HepG2 (cell line): ENCODE data around the gene SMARCB1.

Experiments used
- CHD4 ChIP-seq: fragments of 200-600 bp; sonication (generic); IDR thresholded peaks from 2 replicates; pipeline ENCODE4 v1.7.0; 2017; ENCODE audit warnings: mild to moderate bottlenecking, low read length, borderline replicate concordance
- EP300 ChIP-seq, 3 experiments: sonication (generic) in 1 of 3; formaldehyde crosslinking in 1 of 3; IDR thresholded peaks; 2 replicates each; pipeline versions ENCODE4 v1.5.1 to v1.6.1; 2011 to 2020; ENCODE audit warnings: low read depth in 2 of 3, low read length in 2 of 3, borderline replicate concordance in 1 of 3, improper control_type of control experiment in 1 of 3, mild to moderate bottlenecking in 1 of 3, missing genetic modification reagents in 1 of 3, moderate library complexity in 1 of 3
- MTA3 ChIP-seq: sonication (generic); formaldehyde crosslinking; IDR thresholded peaks from 2 replicates; pipeline ENCODE4 v1.4.0; 2020; ENCODE audit warnings: missing genetic modification reagents
- POLR2A ChIP-seq, 2 experiments: IDR thresholded peaks; 2 replicates each; pipeline ENCODE4 v1.6.1; 2011; ENCODE audit warnings: low read depth in 2 of 2, low read length in 2 of 2, mild to moderate bottlenecking in 1 of 2, moderate library complexity in 1 of 2; ENCODE audit not compliant: insufficient read depth in 1 of 2
- SP1 ChIP-seq, 2 experiments: fragments of 450-650 bp in 1 of 2; sonication (generic) in 1 of 2; formaldehyde crosslinking in 1 of 2; IDR thresholded peaks; 2 replicates each; pipeline versions ENCODE4 v1.4.0 to v1.6.1; 2016 to 2020; ENCODE audit warnings: missing genetic modification reagents in 1 of 2
- TCF12 ChIP-seq, 2 experiments: fragments of 450-650 bp in 1 of 2; sonication (generic) in 1 of 2; formaldehyde crosslinking in 1 of 2; IDR thresholded peaks; 2 replicates each; pipeline versions ENCODE4 v1.6.1 to v1.8.0; 2017 to 2022; ENCODE audit warnings: antibody characterized with exemption in 1 of 2, mild to moderate bottlenecking in 1 of 2, missing genetic modification reagents in 1 of 2, moderate library complexity in 1 of 2
- ZFX ChIP-seq: sonication (generic); formaldehyde crosslinking; IDR thresholded peaks from 2 replicates; pipeline ENCODE4 v1.4.0; 2020; ENCODE audit warnings: mild to moderate bottlenecking, low read depth, missing genetic modification reagents, moderate library complexity
- ZNF3 ChIP-seq: IDR thresholded peaks from 2 replicates; pipeline ENCODE4 v1.7.0; 2017; ENCODE audit warnings: inconsistent platforms
- TF ChIP-seq, protein P1 (sequence below), 2 experiments: sonication (generic) in 1 of 2; formaldehyde crosslinking in 1 of 2; IDR thresholded peaks; 2 replicates each; pipeline versions ENCODE4 v1.5.1 to v1.6.1; 2011 to 2020; ENCODE audit warnings: borderline replicate concordance in 1 of 2, low read depth in 1 of 2, low read length in 1 of 2, mild to moderate bottlenecking in 1 of 2, missing genetic modification reagents in 1 of 2, moderate library complexity in 1 of 2
- TF ChIP-seq, protein P2 (sequence below): sonication (generic); formaldehyde crosslinking; IDR thresholded peaks from 2 replicates; pipeline ENCODE4 v1.4.0; 2020; ENCODE audit warnings: missing genetic modification reagents
- TF ChIP-seq, protein P3 (sequence below): IDR thresholded peaks from 2 replicates; pipeline ENCODE4 v1.6.1; 2012; ENCODE audit warnings: inconsistent platforms
- TF ChIP-seq, protein P4 (sequence below): sonication (generic); formaldehyde crosslinking; IDR thresholded peaks from 2 replicates; pipeline ENCODE4 v1.5.0; 2020; ENCODE audit warnings: mild to moderate bottlenecking, missing genetic modification reagents, moderate library complexity

DNA sequence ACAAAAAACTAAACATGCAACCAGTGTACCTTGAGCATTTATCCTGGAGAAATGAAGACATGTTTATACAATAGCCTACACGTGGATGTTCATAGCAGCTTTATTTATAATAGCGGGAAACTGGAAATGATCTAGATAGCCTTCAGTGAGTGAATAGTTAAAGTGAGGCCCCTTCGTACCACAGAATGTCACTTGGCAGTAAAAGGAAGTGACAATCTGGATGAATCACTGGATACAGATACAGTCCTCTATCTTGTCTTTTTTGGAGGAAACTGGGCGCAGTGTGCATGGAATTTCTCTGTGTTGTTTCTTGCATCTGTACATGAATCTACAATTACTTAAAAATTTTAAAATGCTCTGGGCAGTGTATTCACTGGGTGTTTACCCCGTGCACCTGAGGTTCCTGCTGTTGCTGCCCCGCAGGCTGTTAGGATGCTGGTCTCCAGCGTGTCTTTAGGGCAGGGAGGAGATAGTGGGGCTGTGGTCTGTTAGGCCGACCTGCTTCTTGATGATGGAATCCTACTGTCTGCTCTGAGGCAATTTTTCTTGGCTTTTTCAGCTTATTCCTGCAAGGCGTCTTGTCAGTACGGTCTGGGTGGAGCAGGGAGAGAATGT is 28.9 kb downstream of the SMARCB1 start:
- TF ChIP-seq, protein P1, sequence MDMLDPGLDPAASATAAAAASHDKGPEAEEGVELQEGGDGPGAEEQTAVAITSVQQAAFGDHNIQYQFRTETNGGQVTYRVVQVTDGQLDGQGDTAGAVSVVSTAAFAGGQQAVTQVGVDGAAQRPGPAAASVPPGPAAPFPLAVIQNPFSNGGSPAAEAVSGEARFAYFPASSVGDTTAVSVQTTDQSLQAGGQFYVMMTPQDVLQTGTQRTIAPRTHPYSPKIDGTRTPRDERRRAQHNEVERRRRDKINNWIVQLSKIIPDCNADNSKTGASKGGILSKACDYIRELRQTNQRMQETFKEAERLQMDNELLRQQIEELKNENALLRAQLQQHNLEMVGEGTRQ (IDR thresholded peaks at IDR 0.05; ENCODE audit: low read depth, low read length): no peak
- TF ChIP-seq, protein P1 (CRISPR knock-in tag; IDR thresholded peaks at IDR 0.05; ENCODE audit: borderline replicate concordance): no peak
- TF ChIP-seq POLR2A (IDR thresholded peaks at IDR 0.05; ENCODE audit: insufficient read depth in 1 of 2, low read depth in 2 of 2, low read length in 2 of 2) (no peak), MTA3 (no peak), SP1 (IDR thresholded peaks at IDR 0.05) (no peak), SP1 (CRISPR knock-in tag; IDR thresholded peaks at IDR 0.05) (no peak), ZNF3 (CRISPR knock-in tag) (no peak), CHD4 (no peak), TCF12 (IDR thresholded peaks at IDR 0.05) (no peak), TCF12 (CRISPR knock-in tag; IDR thresholded peaks at IDR 0.05) (no peak), ZFX (no peak), EP300 (IDR thresholded peaks at IDR 0.05; ENCODE audit: low read depth in 2 of 2, low read length in 2 of 2) (no peak), EP300 (CRISPR knock-in tag; IDR thresholded peaks at IDR 0.05; ENCODE audit: borderline replicate concordance) (no peak)
- TF ChIP-seq, protein P2, sequence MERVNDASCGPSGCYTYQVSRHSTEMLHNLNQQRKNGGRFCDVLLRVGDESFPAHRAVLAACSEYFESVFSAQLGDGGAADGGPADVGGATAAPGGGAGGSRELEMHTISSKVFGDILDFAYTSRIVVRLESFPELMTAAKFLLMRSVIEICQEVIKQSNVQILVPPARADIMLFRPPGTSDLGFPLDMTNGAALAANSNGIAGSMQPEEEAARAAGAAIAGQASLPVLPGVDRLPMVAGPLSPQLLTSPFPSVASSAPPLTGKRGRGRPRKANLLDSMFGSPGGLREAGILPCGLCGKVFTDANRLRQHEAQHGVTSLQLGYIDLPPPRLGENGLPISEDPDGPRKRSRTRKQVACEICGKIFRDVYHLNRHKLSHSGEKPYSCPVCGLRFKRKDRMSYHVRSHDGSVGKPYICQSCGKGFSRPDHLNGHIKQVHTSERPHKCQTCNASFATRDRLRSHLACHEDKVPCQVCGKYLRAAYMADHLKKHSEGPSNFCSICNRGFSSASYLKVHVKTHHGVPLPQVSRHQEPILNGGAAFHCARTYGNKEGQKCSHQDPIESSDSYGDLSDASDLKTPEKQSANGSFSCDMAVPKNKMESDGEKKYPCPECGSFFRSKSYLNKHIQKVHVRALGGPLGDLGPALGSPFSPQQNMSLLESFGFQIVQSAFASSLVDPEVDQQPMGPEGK (CRISPR knock-in tag): no peak
- TF ChIP-seq, protein P3, sequence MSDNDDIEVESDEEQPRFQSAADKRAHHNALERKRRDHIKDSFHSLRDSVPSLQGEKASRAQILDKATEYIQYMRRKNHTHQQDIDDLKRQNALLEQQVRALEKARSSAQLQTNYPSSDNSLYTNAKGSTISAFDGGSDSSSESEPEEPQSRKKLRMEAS: no peak
- TF ChIP-seq, protein P4, sequence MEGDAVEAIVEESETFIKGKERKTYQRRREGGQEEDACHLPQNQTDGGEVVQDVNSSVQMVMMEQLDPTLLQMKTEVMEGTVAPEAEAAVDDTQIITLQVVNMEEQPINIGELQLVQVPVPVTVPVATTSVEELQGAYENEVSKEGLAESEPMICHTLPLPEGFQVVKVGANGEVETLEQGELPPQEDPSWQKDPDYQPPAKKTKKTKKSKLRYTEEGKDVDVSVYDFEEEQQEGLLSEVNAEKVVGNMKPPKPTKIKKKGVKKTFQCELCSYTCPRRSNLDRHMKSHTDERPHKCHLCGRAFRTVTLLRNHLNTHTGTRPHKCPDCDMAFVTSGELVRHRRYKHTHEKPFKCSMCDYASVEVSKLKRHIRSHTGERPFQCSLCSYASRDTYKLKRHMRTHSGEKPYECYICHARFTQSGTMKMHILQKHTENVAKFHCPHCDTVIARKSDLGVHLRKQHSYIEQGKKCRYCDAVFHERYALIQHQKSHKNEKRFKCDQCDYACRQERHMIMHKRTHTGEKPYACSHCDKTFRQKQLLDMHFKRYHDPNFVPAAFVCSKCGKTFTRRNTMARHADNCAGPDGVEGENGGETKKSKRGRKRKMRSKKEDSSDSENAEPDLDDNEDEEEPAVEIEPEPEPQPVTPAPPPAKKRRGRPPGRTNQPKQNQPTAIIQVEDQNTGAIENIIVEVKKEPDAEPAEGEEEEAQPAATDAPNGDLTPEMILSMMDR (CRISPR knock-in tag): no peak
